HG03025 (cell line): Measurements from ENCODE around the gene TMBIM1.
A peak's percentile ranks its signal among the peaks of the same experiment; 100 is the strongest.

Source experiments
- ATAC-seq: cut with Tn5 transposase; IDR thresholded peaks from one replicate; pipeline ENCODE4 v1.9.1; 2021; ENCODE audit warnings: mild to moderate bottlenecking, moderate library complexity; ENCODE audit not compliant: unreplicated experiment, low FRiP score

The TMBIM1 gene

DNA sequence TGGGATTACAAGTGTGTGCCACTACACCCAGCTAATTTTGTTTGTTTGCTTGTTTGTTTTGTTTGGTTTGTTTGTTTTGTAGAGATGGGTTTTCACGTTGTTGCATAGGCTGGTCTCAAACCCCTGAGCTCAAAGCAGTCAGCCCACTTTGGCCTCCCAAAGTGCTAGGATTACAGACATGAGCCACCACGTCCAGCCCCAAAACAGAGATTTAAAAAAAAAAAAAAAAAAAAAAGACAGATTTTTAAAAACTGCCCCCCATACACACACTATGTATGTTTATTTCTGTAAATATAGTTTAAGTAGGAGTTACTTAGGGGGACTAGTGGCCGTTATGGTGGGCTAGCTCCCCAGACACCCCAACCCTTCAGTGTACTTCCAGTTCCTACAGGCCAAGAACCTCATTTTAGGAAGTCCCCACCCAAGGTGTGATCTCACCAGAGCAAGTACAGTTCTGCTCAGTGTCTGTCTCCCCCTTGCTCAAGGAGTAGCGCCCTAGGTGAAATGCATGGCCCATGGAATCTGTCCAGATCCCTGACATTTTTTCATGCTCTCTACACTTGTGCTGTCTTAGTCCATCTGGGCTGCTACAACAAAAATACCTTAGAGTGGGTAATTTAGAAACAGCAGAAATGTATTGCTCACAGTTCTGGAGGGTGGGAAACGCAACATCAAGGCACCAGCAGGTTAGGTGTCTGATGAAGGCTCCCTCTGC is 1.6 kb upstream of the TMBIM1 start:
- ATAC-seq, result no peak

DNA sequence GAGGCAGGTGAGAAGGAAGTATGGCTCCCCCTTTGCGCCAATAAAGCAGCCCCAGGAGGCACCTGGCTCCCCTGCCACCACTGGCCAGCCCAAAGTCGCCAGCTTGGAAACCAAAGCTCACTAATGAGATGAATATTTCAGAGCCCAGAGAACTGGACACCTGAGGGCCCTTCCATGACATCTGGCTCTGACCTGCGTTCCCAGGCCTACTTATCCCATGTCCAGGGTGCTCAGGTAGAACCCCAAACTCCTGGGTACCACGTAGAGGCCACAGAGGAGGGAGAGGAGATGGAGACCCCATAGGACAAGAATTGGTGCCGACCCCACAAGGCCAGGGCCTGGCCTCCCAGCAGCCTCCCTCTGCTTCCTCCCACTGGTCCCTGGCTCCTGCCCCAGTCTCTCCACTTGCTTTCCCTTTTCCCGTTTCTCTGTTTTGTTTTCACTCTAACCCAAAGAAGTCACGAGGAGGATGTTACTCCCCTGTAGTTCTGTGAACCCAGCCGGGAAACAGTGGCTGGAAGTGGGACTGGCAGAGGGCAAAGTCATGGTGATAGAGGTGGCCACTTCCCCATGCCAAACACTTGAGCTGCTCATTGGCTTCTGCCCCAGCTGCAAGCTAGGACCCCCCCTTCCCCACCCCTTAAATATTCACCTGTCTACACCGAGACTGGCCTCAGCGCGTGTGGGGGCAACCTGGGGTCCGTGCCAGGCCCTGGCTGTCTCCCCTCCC is 820 bp downstream of the TMBIM1 start:
- ATAC-seq, result no peak

DNA sequence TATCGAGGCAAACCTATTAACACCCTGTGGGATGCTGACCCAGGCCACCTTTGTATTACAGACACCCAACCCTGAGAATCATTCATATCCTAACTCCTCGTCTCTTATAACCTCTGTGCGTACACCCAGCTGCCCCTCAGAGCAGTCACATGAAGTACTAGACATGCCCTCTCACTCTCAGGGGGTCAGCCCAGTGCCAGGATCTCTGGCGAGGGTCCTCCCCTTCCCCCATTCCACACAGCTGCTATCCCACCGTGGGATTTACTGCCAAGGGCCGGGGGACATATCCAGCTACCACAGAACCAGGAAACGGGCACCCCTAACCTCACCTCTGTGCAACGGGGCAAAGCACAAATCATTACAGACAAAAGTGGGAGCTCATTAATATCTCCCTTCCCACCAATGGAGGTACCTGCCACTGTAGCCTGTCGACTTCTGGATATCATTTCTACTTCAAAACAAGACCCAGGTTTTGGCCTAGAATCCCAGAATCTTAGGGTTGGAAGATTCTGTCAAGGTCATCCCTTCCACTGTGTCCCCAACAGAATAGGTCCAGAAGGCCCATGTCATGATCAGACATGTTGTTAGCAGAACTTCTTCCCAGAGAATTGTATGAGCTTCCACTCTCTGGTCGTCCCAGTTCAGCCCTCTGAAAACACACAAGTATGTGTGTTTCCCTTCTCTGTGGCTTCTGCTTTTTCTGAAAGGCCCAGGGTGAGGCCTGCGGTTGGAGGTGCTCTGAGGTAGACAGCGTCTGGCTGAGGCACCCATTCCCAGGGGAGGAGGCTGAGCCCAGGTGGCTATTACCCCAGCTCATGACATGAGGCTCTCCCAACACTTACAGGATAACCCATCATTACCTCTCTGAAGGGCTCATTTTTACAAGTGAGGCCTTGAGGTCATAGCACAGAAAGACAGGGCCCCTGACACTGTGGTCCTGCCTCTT is 1.7 kb downstream of the TMBIM1 start:
- peak; percentile 47 for ATAC-seq

DNA sequence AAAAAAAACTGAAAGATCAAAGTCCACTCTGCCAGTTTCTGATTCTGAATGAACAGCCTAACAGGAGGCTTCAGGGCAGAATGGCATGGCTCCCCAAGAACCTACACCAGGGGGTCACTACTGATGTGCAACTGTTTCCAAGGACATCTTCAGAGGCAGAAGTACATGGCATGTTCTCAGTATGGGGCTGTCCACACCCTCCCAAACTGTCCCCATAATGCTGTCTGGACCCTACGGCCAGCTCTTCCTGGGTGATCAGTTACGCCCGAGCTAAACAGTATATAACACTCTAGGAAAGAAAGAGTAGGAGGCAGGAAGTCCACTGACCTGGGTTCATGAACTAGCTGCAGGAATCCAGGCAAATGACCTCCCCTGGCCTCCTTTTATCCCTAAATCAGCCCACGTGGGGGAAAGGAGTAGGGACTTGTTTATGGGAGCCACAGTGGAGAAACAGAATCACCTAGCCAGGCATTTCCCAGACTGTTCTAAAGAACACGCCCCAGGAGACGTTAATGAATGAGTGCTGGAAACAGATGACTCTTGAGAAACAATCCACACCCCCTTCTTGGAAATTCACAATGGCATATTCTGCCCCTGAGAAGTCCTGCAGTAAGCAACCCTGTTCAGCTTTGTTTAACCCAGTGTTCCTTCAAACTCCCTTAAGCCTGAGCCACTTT is 2.5 kb downstream of the TMBIM1 start:
- no peak for ATAC-seq

DNA sequence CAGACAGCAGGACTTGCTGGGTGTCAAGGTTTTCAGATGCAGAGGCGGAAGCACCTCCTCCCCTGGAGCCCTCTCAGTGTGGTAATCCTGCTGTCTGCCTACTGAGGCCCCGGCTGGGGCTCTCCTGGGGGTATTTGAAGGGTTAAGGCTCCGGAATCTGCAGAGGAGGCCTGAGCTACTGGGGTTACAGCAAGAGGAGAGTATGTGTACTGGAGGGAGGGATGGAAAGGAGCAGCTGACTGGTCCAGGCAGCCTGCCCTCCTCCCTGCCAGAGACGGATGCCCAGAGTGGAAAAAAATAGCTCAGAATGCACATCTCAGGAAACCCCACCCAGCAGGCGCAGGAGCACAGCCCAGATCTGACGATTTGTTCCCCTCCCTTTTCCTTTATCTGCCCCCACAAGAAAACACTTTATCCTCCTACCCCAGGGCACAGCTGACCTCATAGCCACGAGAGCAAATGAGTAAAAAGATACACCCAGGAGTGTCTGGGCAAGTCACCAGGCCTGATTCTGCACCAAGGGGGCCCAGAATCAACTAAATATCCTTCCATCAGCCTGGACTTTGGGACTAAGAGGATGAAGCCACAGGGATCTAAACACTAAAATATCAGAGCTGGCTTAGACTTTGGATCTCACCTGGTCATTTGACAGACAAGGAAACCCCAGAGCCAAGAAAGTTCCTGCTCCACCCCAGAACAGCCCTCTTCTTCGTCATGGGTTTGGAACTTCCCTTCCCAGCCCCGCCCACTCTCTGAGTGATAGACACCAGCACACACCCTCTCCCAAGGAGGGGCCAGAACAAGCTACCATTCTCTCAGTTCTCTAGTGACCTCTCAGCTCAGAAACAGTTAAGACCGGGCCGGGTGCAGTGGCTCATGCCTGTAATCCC is 5.5 kb downstream of the TMBIM1 start:
- ATAC-seq, result peak; percentile 52

DNA sequence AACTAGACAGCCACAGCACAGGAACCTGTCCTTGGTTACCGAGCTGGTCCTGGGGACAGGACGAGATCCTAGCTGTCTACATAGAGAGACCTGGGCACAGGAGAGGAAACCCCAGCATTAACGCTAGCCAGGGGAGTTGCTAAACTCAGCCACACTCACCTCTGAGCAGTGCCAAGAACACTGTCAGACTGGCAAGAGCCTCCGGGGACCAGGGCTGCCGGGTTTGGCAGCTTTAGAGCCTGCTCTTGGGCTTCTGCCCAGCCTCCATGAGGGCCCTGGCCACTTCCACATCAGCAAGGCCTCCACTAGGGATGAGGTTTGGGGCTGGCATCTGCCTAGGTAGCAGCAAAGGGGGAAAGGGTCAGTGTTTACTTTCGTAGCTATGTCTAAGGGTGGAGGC is 6.7 kb downstream of the TMBIM1 start:
- ATAC-seq, result no peak

DNA sequence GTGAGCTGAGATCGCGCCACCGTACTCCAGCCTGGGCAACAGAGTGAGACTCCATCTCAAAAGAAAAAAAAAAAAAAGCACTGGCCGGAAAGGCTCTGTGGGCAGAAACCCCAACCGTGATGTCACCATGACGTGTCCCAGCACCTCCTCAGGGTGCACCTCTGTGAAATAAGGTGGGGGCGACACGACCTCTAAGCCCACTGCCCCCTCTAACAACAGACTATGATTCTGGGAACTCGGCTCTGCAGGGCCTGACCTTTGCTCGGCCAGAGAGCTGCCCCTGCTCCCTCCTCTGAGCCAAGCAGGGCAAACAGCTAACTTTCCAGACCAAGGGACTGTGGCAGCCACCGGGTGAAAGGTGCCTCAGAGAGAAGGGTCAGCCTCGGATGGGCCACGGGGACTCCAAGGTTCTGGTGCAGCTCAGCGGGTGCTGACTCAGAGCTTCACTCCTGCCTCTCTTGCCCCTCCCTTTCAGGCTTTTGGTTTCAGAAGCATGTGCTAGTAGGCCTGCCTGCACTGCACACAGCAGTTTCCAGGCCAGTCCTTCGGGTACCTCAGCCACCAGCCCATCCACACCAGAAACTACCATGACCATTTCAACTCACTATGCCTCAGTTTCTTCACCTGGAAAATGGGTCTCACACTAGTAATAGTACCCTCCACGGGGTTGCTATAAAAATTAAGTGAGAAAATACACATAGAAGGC is 8.0 kb downstream of the TMBIM1 start:
- peak; percentile 50 for ATAC-seq

DNA sequence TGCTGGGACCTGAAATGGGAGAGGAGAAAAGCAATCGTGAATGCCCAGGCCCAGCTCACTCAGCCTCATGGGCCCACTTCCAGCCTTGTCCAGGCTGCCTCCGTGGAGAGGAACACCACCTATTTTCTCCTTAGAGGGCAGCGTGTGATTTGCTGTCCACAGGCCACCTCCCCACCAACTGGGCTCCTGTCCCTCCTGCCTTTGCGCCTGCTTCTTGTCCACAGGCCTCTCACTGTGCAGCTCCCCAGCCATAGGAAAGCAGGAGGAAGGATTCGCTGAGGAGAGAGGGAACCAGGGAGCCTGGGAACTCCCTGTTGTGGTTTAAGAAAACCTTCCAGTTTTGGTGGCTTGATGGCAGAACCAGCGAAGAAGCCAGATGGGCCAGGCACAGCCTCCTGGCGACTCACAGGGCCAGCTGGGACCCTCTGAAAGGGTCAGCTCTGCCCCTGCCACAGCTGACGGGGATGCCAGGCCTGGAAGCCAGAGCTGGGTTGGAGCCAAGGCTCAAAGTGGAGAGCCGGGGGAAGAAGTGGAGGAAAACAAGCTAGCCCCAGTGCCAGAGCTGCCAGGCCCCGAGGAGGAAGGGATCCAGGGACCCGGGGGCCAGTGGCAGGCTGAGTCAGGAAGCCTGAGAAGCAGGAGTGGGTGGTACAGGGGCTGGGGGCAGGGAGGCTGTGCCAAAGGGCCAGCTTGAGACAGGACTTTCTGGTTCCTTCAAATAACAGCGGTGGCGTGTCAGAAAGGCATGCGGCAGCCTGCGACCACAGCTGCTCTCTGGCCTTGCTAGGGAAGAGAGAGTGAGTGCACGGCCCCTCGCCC is 9.9 kb downstream of the TMBIM1 start:
- ATAC-seq, result no peak

DNA sequence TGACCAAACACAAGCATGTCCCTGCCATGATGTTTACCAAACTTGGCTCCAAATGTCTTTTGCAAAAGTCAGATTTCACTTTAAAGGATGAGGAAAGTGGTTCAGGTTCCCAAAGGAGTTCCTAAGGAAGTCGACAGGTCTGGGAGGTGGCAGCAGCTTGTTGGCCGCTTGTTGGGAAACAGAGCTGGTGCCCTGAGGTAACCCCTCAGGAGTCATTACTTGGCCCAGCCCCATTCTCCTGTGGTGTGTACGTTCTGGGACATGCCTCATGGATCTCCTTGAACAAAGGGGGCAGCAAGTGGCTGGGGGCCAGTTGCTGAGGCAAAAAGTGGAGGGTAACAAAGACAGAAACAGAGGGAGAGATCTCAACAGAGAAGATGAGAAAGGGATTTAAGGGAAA is 10.9 kb downstream of the TMBIM1 start:
- no peak for ATAC-seq

DNA sequence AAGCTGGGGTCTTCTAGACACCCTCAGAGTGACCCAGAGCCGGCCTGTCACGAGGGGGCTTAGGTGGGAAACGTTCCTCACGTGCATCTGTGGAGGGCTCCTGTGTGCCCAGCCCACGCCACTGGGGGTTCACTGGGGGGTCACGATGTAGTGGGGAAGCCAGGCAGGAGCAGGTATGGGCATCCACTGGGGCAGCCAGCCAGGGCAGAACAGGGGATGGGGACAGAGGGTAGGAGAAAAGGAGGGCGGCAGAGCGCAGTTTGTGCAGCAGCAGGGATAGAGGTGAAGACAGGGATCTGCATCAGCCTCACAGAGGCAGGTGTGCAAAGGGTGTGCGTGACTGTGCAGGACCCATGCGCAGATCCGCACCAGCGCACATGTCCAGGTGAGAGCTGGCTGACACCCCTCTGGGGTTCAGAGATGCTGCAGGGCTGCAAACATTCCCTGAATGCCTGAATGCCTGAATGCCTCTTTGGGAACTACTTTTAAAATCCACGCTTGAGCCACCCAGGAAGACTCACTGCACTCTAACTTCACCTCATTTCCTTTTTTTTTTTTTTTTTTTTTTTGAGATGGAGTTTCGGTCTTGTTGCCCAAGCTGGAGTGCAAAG is 11.9 kb downstream of the TMBIM1 start:
- ATAC-seq, result no peak

DNA sequence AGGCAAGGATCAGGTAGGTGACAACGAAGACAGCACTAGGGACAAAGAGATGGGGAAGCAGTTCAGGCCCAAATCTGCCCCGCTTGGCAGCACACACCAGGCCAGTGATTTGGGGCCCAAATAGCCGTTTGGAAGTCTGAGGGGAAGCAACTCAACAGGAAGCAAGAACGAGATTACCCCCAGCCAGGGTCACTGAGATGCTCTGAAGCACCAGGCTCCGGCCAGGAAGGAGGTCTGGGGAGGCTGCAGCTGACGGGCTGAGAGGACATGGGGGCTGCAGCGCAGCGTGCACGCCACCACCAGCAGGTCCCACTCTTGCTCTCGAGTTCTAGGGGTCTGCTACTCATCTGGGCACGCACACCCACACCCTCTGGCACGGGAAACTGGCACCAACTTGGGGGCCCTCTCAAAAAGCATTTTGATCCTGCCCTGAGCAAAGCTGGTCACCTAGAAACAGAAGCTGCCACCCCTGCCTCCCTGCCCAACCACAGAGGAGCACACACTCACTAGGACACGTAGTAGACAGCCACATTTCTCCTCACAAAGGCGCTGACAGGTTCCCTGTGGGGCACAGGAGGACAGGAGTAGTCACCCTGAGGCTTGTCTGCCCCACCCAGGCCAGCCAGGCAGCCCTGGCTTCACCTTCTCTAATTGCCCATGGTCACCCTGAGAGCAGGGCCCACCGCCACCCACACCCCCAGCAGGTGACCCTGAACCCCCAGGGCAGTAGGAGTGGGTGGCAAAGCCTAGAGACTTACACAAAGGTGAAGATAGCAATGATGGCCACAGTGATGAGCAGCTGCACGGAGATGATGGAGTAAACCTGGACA is 13.6 kb downstream of the TMBIM1 start:
- ATAC-seq, result no peak

DNA sequence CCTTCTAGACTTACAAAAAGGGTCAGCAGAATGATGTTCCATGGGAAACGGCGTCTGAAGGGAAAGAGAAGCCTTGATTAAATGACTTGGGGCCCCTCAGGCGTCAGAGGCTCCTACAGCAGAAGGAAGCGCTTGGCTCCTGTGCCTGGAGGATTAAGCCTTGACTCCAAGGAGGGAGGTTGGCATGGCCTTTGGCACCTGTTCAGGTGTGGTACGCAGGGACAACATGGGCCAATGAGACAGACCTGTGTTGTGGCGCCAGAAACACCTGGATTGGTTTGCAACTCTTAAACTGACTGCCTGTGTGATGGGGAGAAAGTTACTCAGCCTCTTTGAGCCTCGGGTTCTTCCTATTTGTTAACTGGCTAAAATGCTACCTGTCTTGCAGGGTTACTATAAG is 14.4 kb downstream of the TMBIM1 start:
- ATAC-seq, result no peak

DNA sequence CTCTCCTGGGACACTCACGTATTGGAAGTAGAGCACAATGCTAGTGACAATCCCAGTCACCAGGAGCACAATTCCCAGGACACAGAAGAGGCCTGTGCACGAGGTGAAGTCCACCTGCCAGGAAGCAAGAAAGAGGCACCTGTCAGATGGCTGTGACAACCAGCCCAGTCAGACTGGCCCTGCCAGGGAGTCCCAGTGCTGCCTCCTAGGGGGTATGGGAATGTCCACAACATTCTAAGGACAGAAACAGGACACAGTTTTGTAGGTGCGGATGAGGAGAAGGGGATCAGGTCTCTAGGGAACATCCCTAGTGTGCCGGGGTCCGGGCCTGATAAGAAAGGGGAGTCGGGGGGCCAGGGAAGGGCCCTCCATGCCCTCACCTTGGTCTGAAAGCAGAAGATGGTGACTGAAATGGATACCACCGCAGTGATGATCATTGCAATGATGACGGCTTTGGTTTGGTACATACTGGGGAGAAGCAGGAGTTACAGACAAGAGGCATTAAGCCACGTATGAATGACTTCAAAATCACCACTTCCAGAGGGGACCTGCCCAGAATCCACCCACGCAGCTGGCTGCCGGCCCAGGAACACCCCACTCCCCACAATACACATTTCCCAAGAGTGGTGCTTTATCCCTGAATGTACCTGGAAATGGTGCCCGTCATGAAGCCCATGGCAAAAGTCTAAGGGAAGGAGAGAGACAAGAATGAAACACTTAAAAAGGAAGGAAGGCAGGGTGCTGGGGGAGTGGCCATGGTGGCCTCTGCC is 15.1 kb downstream of the TMBIM1 start:
- ATAC-seq, result no peak

DNA sequence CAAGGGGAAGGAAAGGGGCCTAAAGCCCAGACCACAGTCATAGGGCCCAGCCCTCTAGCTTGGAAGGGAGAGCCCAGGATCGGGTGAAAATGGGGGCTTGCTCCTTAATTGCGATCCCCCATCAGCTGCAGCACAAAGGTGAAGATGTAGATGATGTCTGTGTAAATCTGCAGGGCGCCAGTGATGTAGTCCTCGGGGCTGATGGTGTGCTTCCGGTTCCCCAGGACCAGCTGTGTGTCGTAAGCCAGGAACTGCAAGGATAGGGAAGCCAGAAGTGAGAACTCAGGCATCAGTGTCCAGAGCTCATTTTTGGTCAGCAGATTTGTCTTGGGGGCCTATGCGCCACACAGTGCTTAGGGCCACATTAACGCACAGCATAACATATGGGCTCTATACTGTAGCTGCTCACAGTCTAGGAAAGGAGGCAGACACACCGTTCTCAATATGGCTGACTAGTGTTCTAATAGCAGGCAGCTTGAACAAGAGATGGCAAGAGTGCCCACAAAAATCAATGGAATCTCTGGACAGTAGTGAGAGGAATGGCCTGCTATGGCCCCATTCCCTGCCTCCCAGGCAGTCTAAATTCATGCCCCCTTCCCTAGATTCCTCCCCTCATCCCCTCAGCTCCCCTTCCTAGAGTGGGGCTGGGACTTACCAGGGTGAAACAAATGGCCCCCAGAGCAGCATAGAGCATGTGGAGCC is 16.8 kb downstream of the TMBIM1 start:
- ATAC-seq, result no peak

DNA sequence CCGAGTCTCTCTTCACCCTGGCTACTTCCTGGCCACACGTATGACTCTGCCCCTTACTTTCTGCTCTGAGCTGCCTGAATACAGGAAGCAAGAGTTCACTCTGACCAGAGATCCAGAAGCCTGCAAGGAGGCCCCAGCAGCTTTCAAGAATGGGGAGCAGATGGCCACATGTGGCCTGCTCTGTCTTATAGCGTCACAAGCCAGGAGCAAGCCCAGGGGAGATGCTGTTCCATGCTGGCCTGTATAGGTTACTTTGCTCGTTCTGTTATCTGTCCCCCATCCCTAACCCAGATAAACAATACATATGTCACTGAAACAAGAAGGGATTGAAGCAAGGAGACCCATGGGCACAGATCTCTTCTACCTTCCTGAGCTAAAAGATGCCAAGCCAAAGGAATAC is 17.7 kb downstream of the TMBIM1 start:
- no peak for ATAC-seq

DNA sequence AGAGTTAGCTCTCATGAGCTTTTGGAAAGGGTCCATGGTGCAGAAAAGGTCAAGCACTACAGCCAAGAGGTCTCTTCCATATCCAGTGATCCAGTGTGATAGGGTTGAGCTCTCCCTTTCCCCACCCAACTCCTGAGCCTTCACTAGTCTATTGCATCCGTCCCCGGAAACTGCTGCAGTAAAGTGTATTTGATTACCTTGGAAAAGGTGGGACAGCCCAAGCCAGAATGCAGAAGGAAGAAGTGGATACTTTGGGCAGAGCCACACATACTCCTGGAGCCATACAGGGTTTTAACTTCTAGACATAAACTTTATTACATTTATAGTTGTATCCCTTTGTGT is 18.4 kb downstream of the TMBIM1 start:
- no peak for ATAC-seq
